HG03354 (cell line): Measurements from ENCODE around the gene ARL9.

Experiments used
- ATAC-seq: cut with Tn5 transposase; IDR thresholded peaks from one replicate; pipeline ENCODE4 v1.9.1; 2021; ENCODE audit warnings: mild to moderate bottlenecking; ENCODE audit not compliant: unreplicated experiment, poor library complexity, severe bottlenecking

ARL9 gene

DNA sequence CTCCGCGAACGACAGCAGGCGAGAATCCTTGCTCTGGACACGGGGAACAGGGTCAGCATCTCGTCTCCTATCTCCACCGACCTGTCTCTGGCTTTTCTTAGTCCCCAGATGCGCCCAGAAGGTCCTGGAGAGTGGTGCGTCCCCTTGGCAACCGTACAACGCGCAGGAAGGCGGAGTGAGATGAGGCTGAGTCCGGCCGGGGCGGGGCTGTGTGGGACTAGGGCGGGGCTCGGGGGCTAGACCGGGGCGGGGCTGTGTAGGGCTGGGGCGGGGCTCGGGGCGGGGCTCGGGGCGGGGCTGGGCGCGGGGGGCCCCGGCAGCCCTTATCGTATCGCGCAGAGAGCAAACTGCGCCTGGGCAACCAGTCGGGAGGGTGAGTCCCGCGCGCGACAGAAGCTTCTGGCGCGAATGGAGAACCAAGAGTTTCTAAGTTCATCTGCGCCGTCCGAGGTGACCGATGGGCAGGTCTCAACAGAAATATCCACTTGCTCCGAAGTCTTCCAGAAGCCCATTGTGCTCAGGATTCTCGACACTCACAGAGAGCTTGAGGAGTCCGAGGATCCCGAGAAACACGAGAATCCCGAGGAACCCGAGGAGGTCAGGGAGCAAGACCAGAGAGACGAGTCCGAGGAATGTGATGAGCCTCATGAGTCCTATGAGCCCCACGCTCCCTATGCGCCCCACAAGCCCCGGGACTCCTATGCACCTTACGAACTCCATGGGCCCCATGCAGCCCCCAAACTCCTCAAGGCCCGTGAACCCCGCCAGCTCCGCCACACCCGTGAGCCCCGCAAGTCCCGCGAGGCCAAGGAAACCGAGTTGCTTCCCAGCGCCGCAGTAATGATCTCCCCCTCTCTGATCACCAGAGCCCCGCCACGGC, 24.9 kb downstream of the ARL9 start:
- peak; percentile 94 for ATAC-seq

DNA sequence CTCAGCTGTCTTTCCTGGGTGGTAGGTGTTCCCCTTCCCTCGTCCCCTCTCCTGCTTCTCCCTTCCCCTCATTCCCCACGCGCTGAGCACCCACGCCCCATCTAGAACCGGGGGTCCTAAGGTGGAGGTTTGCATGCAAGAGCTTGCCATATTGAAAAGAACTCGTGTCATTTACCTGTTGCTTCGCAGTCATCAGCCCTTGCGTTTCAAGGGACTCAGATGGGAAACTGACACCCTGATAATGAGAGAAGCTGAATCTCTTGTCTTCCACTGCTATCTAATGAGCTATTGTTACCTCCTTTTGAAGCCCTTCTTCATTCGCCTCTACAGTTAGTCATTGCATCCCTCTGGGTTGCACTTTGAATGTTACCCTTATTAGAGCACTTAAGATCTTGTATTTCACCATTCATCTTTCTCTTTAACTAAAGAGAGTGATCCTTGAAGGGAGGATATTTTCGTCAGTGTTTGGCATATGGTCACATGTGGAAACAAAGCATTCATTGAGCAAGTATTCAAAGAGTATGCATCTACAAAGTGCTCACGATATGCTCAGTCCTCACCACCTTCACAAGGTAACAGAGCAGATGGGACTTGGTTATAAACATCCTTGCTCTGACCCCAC, 25.7 kb downstream of the ARL9 start:
- no peak for ATAC-seq

DNA sequence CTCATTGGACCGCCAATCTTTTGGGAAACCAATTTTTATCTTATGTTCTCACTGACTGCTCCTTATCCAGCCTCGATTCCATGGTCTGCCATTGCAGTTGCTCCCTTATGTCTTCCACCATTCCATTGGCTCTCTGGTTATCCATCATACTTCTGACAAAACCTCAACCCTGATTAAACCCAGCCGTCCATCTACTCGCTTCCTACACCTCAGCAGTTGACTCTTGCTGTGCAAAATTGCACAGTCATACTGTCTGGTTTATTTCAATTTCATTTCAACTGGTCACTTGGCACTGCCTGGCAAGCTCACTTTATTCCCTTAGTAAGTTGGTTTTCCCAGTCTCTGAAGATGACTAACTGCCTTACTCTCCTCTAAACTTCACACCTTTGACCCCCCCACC, 26.2 kb downstream of the ARL9 start:
- ATAC-seq: no peak

DNA sequence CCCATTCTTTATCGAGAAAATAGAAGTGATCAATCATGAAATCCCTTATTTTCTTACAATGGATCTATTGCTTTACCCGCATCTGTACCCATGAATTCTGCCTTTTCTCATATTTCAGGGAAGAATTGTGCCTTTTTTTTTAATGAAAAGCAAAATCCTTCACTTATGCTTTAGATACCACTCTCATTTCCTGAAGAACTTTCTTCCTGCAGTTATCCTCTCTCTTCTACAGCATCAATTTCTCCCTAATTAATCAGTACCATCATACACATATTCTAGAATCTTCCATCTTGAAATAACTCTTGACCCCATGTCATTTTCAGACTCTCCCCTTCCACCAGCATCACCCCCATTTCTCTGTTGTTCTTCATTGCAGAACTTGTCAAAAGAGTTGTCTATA, 26.6 kb downstream of the ARL9 start:
- no peak for ATAC-seq

DNA sequence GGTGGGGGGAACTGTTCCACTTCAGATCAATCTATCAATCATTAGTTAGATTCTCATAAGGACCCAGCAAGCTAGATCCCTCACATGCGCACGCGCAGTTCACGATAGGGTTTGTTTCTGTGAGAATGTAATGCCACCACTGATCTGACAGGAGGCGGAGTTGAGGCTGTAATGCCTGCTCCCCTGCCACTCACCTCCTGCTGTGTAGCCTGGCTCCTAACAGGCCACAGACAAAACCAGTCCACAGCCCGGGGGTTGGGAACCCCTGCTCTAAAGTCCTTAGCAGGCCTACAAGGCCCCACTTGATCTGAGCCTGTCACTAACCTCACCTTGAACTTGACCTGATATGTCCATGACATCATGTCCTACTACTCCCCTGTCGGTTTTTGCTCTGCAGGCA, 30.3 kb downstream of the ARL9 start:
- no peak for ATAC-seq

DNA sequence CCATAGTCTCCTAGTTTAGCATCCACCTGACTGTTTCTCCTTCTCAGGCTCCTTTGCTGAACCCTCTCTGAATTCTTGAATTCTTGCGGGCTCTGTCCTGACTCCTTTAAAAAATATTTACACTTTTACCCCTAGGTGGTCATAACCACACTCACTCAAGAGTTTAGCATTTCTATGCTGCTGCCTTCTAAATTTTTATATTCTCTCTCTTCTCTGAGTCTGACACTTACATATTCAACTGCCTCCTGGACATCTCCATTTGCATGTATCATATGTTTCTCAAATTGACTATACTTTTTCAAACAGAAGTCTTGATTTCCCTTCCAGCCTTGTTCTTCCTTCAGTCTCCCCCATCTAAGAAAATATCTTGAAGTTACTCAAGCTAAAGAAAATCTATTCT, 31.6 kb downstream of the ARL9 start:
- no peak for ATAC-seq

DNA sequence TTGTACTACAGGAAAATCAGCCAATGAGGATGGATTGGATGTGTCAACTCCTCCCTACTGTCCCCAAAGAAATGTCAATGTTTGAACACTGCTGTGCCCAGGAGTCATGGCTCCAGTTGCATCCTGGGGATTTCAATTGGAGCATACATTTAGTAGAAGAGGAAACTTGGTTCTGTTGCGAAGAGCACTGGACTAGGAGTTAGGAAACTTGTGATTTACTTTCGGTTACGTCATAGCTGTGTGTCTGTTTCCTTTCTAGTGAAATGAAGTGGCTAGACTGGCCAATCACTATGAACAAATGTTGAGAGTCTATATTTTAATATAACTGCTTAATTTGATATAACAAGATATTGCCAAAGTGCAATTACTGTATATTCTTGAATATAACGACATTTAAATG, 35.2 kb downstream of the ARL9 start:
- ATAC-seq: no peak

DNA sequence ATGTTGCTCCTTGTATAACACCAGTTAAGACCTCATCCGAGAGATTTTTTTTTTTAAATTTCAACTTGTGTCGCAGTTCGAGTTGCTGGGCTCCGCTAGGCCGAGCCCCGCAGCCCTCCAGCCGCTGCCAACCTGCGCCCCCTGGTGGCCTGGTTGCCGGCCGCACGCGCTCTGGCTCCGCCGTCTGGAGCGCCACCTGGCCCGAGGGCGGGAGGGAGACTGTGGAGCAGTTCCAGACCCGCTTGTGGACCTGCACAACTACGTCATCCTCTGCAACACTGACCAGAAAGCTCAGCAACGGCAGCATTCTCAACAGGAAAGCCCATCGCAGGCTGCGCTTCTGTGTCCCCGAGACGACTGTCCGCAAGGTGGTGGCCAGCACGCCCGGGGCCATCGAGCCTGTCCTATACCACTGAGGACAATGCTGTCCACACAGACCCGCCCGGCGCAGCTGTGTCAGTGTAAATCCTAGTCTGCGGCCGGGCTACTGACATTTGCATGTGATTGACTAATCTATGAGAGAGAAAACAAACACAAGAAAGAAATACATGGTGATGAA, 39.1 kb downstream of the ARL9 start:
- peak; percentile 98 for ATAC-seq

DNA sequence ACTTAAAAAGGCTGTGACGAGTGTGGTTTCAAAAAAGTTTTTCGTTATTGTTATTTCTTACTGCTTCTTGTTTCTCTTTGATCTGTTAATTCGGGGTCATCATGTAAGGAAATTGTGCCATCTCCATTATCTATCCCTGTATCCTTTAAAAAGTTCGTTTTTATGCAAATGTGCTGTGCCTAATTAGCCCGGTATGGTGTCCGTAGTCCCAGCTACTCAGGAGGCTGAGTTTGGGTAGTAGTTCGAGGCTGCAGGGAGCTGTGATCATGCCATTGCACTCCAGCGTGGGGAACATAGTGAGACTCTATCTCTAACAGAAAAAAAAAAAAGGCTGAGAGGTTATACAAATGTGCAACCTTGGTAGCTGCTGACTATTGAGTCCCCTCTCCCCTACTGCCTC, 45.1 kb downstream of the ARL9 start:
- no peak for ATAC-seq

DNA sequence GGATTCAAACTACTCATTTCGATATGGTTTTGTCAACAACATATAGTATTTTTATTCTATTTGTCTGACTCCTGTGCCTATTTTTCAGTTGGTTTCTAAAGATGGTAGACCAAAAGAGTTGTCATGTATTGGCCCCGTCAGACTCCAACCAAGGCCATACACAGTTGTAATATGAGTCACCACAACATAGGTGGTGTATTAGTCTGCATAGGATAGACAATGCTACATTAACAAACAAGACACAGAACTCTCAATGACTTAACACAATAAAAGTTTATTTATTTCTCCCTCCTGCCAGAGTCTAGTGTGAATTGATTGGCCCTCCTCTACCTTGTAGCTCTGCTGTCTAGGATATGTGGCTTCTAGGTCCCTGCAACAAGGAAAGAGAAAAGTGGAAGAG, 45.9 kb downstream of the ARL9 start:
- no peak for ATAC-seq

DNA sequence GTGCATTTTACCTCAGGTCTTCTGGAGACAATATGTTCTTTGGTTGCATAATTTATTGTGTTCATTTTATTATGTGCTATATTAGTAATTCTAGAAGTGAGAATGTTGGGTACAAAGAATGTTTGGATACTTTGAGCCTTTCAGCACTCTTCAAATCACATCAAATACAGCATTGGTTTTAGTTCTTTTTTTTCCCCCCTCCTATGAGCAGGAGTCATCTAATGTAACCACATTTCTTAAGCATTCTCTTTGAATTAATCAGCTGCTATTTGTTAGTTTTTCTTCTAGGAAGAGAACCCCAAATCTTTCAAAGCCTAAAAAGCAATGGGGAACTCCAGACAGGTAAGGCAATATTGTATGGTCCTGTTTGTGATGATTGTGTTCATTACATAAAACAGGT, 46.7 kb downstream of the ARL9 start:
- no peak for ATAC-seq

DNA sequence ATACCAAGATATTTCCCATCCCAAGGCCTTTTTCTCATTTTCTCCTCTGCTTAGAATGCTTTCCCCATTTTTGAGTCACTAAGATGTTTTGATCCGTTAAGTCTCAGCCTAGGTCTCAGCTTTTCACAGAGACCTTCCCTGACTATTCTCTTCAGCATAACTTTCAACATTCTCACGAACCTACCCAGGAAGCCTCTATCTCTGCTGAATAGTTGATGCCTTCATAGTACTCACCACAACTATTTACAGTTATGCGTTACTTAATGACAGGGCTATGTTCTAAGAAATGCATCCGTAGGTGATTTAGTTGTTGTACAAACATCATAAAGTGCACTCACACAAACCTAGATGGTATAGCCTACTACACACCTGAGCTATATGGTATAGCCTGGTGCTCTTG, 64.5 kb downstream of the ARL9 start:
- ATAC-seq: no peak
